GM23338 (cell line): Measurements from ENCODE around the gene CLCN6. TPM values are rescaled to one million over a fixed set of nuclear protein-coding genes. Genes with fewer than 3 reads are reported as not detected.

Experiments
- ATAC-seq: fragments of 200-7000 bp; cut with Tn5 transposase; 3 replicates; pipeline ENCODE4 v1.9.1; 2020
- DNase-seq: peaks from one replicate; pipeline ENCODE4 v3.0.0-alpha.2; 2015; ENCODE audit warnings: low spot score
- H2AFZ ChIP-seq: fragments of 200-600 bp; sonication (generic); 2 replicates; pipeline ENCODE4 v1.8.0; 2016; ENCODE audit warnings: antibody characterized with exemption, mild to moderate bottlenecking, moderate library complexity
- H3F3A ChIP-seq: fragments of 200-600 bp; sonication (generic); replicated peaks from 2 replicates; pipeline ENCODE4 v1.8.0; 2017; ENCODE audit warnings: antibody characterized with exemption, mixed run types, low read depth
- H3K27ac ChIP-seq: fragments of 200-600 bp; sonication (generic); 2 replicates; pipeline ENCODE4 v1.6.1; 2016; ENCODE audit warnings: low read depth
- H3K27me3 ChIP-seq: fragments of 200-600 bp; sonication (generic); 2 replicates; pipeline ENCODE4 v1.8.0; 2016; ENCODE audit warnings: mild to moderate bottlenecking, mixed run types, moderate library complexity; ENCODE audit not compliant: insufficient read depth
- H3K36me3 ChIP-seq: fragments of 200-600 bp; sonication (generic); 2 replicates; pipeline ENCODE4 v1.8.0; 2016; ENCODE audit warnings: mild to moderate bottlenecking; ENCODE audit not compliant: insufficient read depth
- H3K4me1 ChIP-seq: fragments of 200-600 bp; sonication (generic); 2 replicates; pipeline ENCODE4 v1.8.0; 2016; ENCODE audit warnings: mild to moderate bottlenecking, moderate library complexity; ENCODE audit not compliant: insufficient read depth
- H3K4me2 ChIP-seq: fragments of 200-600 bp; sonication (generic); 2 replicates; pipeline ENCODE4 v1.7.1; 2017; ENCODE audit warnings: mixed run types
- H3K4me3 ChIP-seq: fragments of 200-600 bp; sonication (generic); 2 replicates; pipeline ENCODE4 v1.6.1; 2016; ENCODE audit warnings: mixed run types
- H3K79me2 ChIP-seq: fragments of 200-600 bp; sonication (generic); replicated peaks from 2 replicates; pipeline ENCODE4 v1.8.0; 2017; ENCODE audit warnings: mild to moderate bottlenecking; ENCODE audit not compliant: insufficient read depth
- H3K9me2 ChIP-seq: fragments of 200-600 bp; sonication (generic); 2 replicates; pipeline ENCODE4 v1.8.0; 2017; ENCODE audit not compliant: insufficient read depth
- H4K20me1 ChIP-seq: fragments of 200-600 bp; sonication (generic); replicated peaks from 2 replicates; pipeline ENCODE4 v1.8.0; 2017; ENCODE audit warnings: mild to moderate bottlenecking; ENCODE audit not compliant: insufficient read depth
- H3K27ac Mint-ChIP-seq: 2 replicates; pipeline ENCODE4 v1.8.0; 2020; ENCODE audit warnings: inconsistent platforms, mild to moderate bottlenecking, moderate library complexity, mixed read lengths
- H3K27me3 Mint-ChIP-seq: 3 replicates; pipeline ENCODE4 v1.8.0; 2022; ENCODE audit warnings: low read depth, mild to moderate bottlenecking, moderate library complexity, mixed read lengths, inconsistent platforms; ENCODE audit not compliant: insufficient read depth, poor library complexity
- H3K36me3 Mint-ChIP-seq: 3 replicates; pipeline ENCODE4 v1.8.0; 2021; ENCODE audit warnings: low read depth, mild to moderate bottlenecking, inconsistent platforms, moderate library complexity, mixed read lengths
- H3K4me1 Mint-ChIP-seq: 3 replicates; pipeline ENCODE4 v1.8.0; 2020; ENCODE audit warnings: mild to moderate bottlenecking, inconsistent platforms, mixed read lengths
- H3K4me3 Mint-ChIP-seq: 3 replicates; pipeline ENCODE4 v1.8.0; 2021; ENCODE audit warnings: moderate library complexity, mild to moderate bottlenecking, inconsistent platforms, mixed read lengths
- H3K9me3 Mint-ChIP-seq: 3 replicates; pipeline ENCODE4 v1.8.0; 2020; ENCODE audit warnings: moderate library complexity, mild to moderate bottlenecking, inconsistent platforms, mixed read lengths
- CREB1 ChIP-seq: fragments of 250-450 bp; sonication (Bioruptor Pico); IDR thresholded peaks from 2 replicates; pipeline ENCODE4 v1.5.0; 2020; ENCODE audit warnings: low read depth, mild to moderate bottlenecking, moderate library complexity
- CTCF ChIP-seq, 2 experiments: fragments of 200-600 bp in 1 of 2; sonication (generic) in 1 of 2; conservative IDR thresholded peaks; 2 replicates each; pipeline versions ENCODE4 v1.5.1 to v1.6.1; 2016 to 2017; ENCODE audit warnings: antibody characterized with exemption in 2 of 2, low read depth in 2 of 2, mild to moderate bottlenecking in 2 of 2, moderate library complexity in 1 of 2
- ETS1 ChIP-seq: IDR thresholded peaks from 2 replicates; pipeline ENCODE4 v1.6.1; 2016; ENCODE audit warnings: antibody characterized with exemption
- EZH2 ChIP-seq: fragments of 200-600 bp; sonication (generic); IDR thresholded peaks from one replicate; pipeline ENCODE4 v1.8.0; 2017; ENCODE audit warnings: antibody characterized with exemption, mild to moderate bottlenecking, low read depth; ENCODE audit not compliant: unreplicated experiment
- EZH2phosphoT487 ChIP-seq: fragments of 200-600 bp; sonication (generic); IDR thresholded peaks from one replicate; pipeline ENCODE4 v1.8.1; 2018; ENCODE audit warnings: antibody characterized with exemption; ENCODE audit not compliant: unreplicated experiment
- NANOG ChIP-seq: IDR thresholded peaks from 2 replicates; pipeline ENCODE4 v1.6.1; 2016; ENCODE audit warnings: antibody characterized with exemption, borderline replicate concordance
- POLR2AphosphoS5 ChIP-seq: IDR thresholded peaks from 2 replicates; pipeline ENCODE4 v1.6.1; 2016; ENCODE audit warnings: antibody characterized with exemption, low read depth
- REST ChIP-seq: IDR thresholded peaks from one replicate; pipeline ENCODE4 v1.6.1; 2018; ENCODE audit warnings: antibody characterized with exemption; ENCODE audit not compliant: unreplicated experiment
- STAT1 ChIP-seq: IDR thresholded peaks from one replicate; pipeline ENCODE4 v1.6.1; 2016; ENCODE audit warnings: antibody characterized with exemption; ENCODE audit not compliant: unreplicated experiment
- ZNF331 ChIP-seq: fragments of 250-450 bp; sonication (Bioruptor Pico); IDR thresholded peaks from 2 replicates; pipeline ENCODE4 v1.5.0; 2020; ENCODE audit warnings: low read depth, mild to moderate bottlenecking, moderate library complexity
- polyA plus RNA-seq: library from polyadenylated mRNA; unstranded; fragments of >200 nt; fragmentation: Nextera tagmentation; extraction: Ambion mirVana; gene quantifications from 2 replicates; pipeline ENCODE4 v1.2.1, GENCODE V29; 2016
- total RNA-seq: library from RNA; depleted of rRNA; stranded (reverse); fragments of >200 nt; shearing (Covaris generic); gene quantifications from 2 replicates; pipeline ENCODE4 v1.2.3, GENCODE V29; 2014

Gene CLCN6
- total and polyA plus RNA-seq, 2 experiments from 2014 or later, result 16.0 to 22.6 TPM

GRCh38 chr1:11795238-11795890 is 10.6 kb upstream of the CLCN6 start:
- no peak for ATAC-seq
- H3K27me3 Mint-ChIP-seq, result peaks cover 7% of the 10 kb centered on the region
- no peak overlapping the region for H2AFZ ChIP-seq

GRCh38 chr1:11796036-11796828 is 9.8 kb upstream of the CLCN6 start:
- H3K27me3 Mint-ChIP-seq, result peaks cover 7% of the 10 kb centered on the region
- Histone ChIP-seq H3K4me1 (no peaks in the 10 kb centered on the region), H4K20me1 (no peaks in the 10 kb centered on the region; the same call in none of the 2 replicates), H3K4me3 (no peak overlapping the region), H3K27me3 (no peaks in the 10 kb centered on the region), H3K79me2 (no peaks in the 10 kb centered on the region), H2AFZ (no peak overlapping the region), H3K9me2 (no peaks in the 10 kb centered on the region), H3K36me3 (no peaks in the 10 kb centered on the region), H3K4me2 (no peak overlapping the region), H3F3A (no peaks in the 10 kb centered on the region; the same call in 1 of the 2 replicates), H3K27ac (no peak overlapping the region)
- H3K4me1 Mint-ChIP-seq, result no peaks in the 10 kb centered on the region
- H3K27ac Mint-ChIP-seq, result no peak overlapping the region
- DNase-seq, result no peak
- no peaks in the 10 kb centered on the region for H3K9me3 Mint-ChIP-seq
- no peak for ATAC-seq
- H3K4me3 Mint-ChIP-seq, result no peak overlapping the region
- peaks cover 40% of the 10 kb centered on the region for H3K36me3 Mint-ChIP-seq
- TF ChIP-seq ZNF331 (no peak), NANOG (no peak), ETS1 (no peak), CTCF (conservative IDR thresholded peaks at IDR 0.05; ENCODE audit: low read depth in 2 of 2) (no peak), STAT1 (no peak)

More at GRCh38 chr1:11795238-11795890, 10.6 kb upstream of the CLCN6 start:
- Histone ChIP-seq H3K4me1 (no peaks in the 10 kb centered on the region), H3K4me2 (no peak overlapping the region), H3K79me2 (no peaks in the 10 kb centered on the region), H3K27ac (no peak overlapping the region), H4K20me1 (no peaks in the 10 kb centered on the region; the same call in none of the 2 replicates), H3K36me3 (no peaks in the 10 kb centered on the region), H3K9me2 (no peaks in the 10 kb centered on the region), H3K4me3 (no peak overlapping the region), H3F3A (no peaks in the 10 kb centered on the region; the same call in 1 of the 2 replicates), H3K27me3 (no peaks in the 10 kb centered on the region)
- Mint-ChIP-seq H3K4me1 (no peaks in the 10 kb centered on the region), H3K27ac (no peak overlapping the region), H3K4me3 (no peak overlapping the region), H3K9me3 (no peaks in the 10 kb centered on the region), H3K36me3 (peaks cover 36% of the 10 kb centered on the region)
- DNase-seq, result no peak
- TF ChIP-seq EZH2phosphoT487, result no peak
- no peak for TF ChIP-seq POLR2AphosphoS5
- no peak for TF ChIP-seq NANOG
- no peak for TF ChIP-seq ZNF331
- TF ChIP-seq REST, result no peak
- no peak for TF ChIP-seq STAT1
- TF ChIP-seq EZH2, result no peak
- no peak for TF ChIP-seq CREB1 (CRISPR knock-in tag)
